Measurements from ENCODE around the gene PDGFB. TPM values are rescaled to one million over a fixed set of nuclear protein-coding genes. Genes with fewer than 3 reads are reported as not detected.

PDGFB gene
- total RNA-seq, 1 donor from 2014 or later, result 4.7 TPM

DNA sequence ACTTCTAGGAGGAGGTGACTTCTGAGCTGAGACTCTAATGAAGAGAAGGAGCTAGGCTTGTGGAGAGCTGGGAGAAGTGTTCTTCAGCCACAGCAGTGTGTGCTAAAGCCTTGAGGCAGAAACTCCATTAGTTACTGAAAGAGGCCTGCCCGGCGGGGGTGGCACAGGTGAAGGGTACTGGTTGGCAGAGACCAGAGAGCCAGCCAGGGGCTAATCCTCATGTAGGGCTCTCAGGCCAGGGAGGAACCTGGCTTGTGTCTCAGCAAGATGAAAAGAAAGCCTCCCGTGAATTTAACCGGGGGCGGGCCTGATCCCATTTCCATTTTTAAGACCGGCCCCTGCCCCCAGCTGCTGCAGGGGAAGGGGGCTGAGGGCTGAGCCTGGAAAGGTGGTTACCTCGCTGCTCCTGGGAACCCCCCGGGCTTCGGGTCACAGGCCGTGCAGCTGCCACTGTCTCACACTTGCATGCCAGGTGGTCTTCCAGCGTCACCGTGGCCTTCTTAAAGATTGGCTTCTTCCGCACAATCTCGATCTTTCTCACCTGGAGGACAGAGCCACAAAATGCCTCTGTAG lies 15.0 kb downstream of the PDGFB start:
- Histone ChIP-seq H3K36me3 (peaks cover 0 to 24% of the 10 kb centered on the region in 2 donors), H3K27ac (no peak overlapping the region), H3K9me3 (no peaks in the 10 kb centered on the region), H3K27me3 (no peaks in the 10 kb centered on the region), H3K4me3 (no peak overlapping the region), H3K4me1 (peaks cover 16% of the 10 kb centered on the region)
- TF ChIP-seq, protein P1, sequence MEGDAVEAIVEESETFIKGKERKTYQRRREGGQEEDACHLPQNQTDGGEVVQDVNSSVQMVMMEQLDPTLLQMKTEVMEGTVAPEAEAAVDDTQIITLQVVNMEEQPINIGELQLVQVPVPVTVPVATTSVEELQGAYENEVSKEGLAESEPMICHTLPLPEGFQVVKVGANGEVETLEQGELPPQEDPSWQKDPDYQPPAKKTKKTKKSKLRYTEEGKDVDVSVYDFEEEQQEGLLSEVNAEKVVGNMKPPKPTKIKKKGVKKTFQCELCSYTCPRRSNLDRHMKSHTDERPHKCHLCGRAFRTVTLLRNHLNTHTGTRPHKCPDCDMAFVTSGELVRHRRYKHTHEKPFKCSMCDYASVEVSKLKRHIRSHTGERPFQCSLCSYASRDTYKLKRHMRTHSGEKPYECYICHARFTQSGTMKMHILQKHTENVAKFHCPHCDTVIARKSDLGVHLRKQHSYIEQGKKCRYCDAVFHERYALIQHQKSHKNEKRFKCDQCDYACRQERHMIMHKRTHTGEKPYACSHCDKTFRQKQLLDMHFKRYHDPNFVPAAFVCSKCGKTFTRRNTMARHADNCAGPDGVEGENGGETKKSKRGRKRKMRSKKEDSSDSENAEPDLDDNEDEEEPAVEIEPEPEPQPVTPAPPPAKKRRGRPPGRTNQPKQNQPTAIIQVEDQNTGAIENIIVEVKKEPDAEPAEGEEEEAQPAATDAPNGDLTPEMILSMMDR (IDR thresholded peaks at IDR 0.05), result no peak
- no peak for TF ChIP-seq POLR2A (IDR thresholded peaks at IDR 0.05)
- no peak for TF ChIP-seq POLR2AphosphoS5 (IDR thresholded peaks at IDR 0.05; ENCODE audit: insufficient read depth in 1 of 2, low read depth in 1 of 2)
- intact Hi-C loops (cut with DNase I), result loop anchor here (10.0 kb wide), 1 partner anchor 85 kb away; the partner anchor contains the start of gene RPL3
- no peak for DNase-seq (ENCODE audit: extremely low spot score in 2 of 2)

DNA sequence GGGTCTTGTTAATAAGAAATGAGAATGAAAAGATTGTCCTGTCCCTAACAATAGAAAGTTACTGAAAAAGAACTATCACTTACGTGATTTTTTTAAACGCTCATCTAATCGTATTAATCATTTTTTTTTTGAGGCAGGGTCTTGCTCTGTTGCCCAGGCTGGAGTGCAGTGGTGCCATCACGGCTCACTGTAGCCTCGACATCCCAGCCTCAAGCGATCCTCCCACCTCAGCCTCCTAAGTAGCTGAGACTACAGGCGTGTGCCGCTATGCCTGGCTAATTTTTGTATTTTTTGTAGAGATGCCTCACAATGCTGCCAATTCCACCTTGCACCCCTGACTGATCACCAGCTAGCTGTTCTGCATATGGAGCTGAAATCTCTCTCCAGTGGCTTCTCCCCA lies 15.7 kb downstream of the PDGFB start:
- Histone ChIP-seq H3K9me3 (no peaks in the 10 kb centered on the region), H3K4me3 (no peak overlapping the region), H3K4me1 (peaks cover 11% of the 10 kb centered on the region), H3K27ac (no peak overlapping the region), H3K36me3 (peaks cover 0 to 28% of the 10 kb centered on the region in 2 donors), H3K27me3 (no peaks in the 10 kb centered on the region)
- no peak for TF ChIP-seq POLR2A (IDR thresholded peaks at IDR 0.05)
- TF ChIP-seq, protein P1 (IDR thresholded peaks at IDR 0.05), result no peak
- TF ChIP-seq POLR2AphosphoS5 (IDR thresholded peaks at IDR 0.05; ENCODE audit: insufficient read depth in 1 of 2, low read depth in 1 of 2), result no peak
- intact Hi-C loops (cut with DNase I), result no loop called here
- DNase-seq (ENCODE audit: extremely low spot score in 2 of 2), result no peak

DNA sequence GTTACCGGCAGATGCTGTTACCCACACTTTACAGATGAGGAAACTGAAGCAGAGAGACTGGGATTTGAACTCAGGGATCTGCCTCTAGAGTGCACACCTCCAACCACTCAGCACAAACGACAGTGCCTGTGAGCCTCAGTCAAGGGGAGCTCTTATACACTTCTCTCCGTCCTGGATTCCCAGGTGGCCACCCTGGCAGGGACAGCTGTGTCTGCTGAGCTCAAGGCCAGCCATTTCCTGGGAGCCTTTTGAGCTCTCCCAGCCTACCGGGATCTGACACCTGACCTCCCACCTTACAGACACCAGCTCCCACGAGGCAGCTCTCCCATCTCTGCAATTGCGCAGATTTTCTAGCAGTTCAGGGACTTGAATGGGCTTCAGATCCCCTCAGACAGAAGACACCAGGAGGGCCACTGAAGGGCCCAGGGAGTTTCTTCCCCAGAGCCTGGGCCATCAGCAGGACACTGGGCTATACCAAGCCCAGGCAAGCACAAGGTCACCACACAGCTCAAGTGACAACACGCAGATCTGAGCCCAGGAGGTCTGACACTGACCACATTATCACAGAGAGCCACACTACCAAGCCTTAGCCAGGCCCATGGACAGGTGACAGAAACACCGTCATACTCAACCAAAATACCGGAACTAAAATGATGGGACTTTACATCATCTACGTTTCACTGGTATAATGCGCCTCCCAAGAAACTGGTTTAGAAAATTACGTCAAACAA lies 17.1 kb downstream of the PDGFB start:
- peaks cover 0 to 28% of the 10 kb centered on the region in 2 donors for H3K36me3 ChIP-seq
- no peak overlapping the region for H3K27ac ChIP-seq

DNA sequence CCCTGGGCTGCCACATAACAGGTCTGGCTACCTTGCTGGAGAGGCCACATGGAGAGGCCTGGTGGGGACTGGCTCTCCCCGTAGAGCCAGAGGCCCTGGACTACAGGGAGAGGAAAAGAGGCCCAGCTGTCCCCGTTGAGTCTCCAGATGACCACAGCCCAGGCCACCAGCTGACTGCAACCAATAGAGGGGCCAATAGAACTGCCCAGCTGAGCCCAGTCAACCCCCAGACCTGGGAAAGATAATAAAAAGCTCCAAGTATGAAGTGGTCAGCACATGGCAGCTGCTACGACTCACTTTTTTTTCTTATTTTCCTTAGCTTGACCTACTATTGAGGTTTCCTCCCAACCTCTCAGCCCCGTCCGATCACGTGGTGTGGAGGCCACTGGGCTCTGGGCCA lies 18.4 kb downstream of the PDGFB start:
- intact Hi-C loops (cut with DNase I), result no loop called here
- Histone ChIP-seq H3K27me3 (no peaks in the 10 kb centered on the region), H3K4me3 (no peak overlapping the region), H3K36me3 (peaks cover 0 to 26% of the 10 kb centered on the region in 2 donors), H3K4me1 (peaks cover 6% of the 10 kb centered on the region), H3K9me3 (no peaks in the 10 kb centered on the region), H3K27ac (no peak overlapping the region)
- DNase-seq (ENCODE audit: extremely low spot score in 2 of 2), result no peak
- TF ChIP-seq POLR2A (IDR thresholded peaks at IDR 0.05), result no peak
- TF ChIP-seq, protein P1 (IDR thresholded peaks at IDR 0.05), result no peak
- no peak for TF ChIP-seq POLR2AphosphoS5 (IDR thresholded peaks at IDR 0.05; ENCODE audit: insufficient read depth in 1 of 2, low read depth in 1 of 2)

More for the DNA sequence above, 17.1 kb downstream of the PDGFB start:
- TF ChIP-seq POLR2A (IDR thresholded peaks at IDR 0.05) (no peak), POLR2AphosphoS5 (IDR thresholded peaks at IDR 0.05; ENCODE audit: insufficient read depth in 1 of 2, low read depth in 1 of 2) (no peak)
- TF ChIP-seq, protein P1 (IDR thresholded peaks at IDR 0.05), result no peak
- H3K9me3 ChIP-seq, result no peaks in the 10 kb centered on the region
- no peaks in the 10 kb centered on the region for H3K27me3 ChIP-seq
- H3K4me1 ChIP-seq, result peaks cover 6% of the 10 kb centered on the region
- intact Hi-C loops (cut with DNase I), result no loop called here
- DNase-seq (ENCODE audit: extremely low spot score in 2 of 2), result no peak
- H3K4me3 ChIP-seq, result no peak overlapping the region

DNA sequence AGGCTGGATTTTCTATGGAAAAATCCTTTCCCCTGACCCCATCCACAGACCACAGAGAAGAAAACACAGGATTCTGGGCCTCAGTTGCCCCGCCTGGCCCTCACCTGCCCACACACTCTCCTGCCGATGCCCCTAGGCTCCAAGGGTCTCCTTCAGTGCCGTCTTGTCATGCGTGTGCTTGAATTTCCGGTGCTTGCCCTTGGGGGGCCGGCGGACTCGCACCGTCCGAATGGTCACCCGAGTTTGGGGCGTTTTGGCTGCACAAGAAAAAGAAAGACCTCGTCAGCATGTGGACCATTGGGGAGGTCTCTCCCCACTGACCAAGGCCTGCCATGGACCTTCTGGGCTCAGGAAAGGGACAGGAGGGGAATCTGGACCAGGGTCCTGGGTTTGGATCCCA lies 19.2 kb downstream of the PDGFB start:
- H3K9me3 ChIP-seq, result no peaks in the 10 kb centered on the region
- no peak overlapping the region for H3K27ac ChIP-seq
- DNase-seq (ENCODE audit: extremely low spot score in 2 of 2), result no peak
- peaks cover 6% of the 10 kb centered on the region for H3K4me1 ChIP-seq
- TF ChIP-seq POLR2AphosphoS5 (IDR thresholded peaks at IDR 0.05; ENCODE audit: insufficient read depth in 1 of 2, low read depth in 1 of 2), result no peak
- TF ChIP-seq POLR2A (IDR thresholded peaks at IDR 0.05), result no peak
- TF ChIP-seq, protein P1 (IDR thresholded peaks at IDR 0.05), result no peak
- no peak overlapping the region for H3K4me3 ChIP-seq
- peaks cover 0 to 20% of the 10 kb centered on the region in 2 donors for H3K36me3 ChIP-seq
- intact Hi-C loops (cut with DNase I), result no loop called here
- no peaks in the 10 kb centered on the region for H3K27me3 ChIP-seq

Measured in vagina (tissue), 2 donors.